GM18867 (cell line): ENCODE results near the gene A2M.

ENCODE experiments used
- ATAC-seq: cut with Tn5 transposase; IDR thresholded peaks from one replicate; pipeline ENCODE4 v1.9.1; 2021; ENCODE audit warnings: mild to moderate bottlenecking, moderate library complexity; ENCODE audit not compliant: unreplicated experiment

A2M gene

DNA sequence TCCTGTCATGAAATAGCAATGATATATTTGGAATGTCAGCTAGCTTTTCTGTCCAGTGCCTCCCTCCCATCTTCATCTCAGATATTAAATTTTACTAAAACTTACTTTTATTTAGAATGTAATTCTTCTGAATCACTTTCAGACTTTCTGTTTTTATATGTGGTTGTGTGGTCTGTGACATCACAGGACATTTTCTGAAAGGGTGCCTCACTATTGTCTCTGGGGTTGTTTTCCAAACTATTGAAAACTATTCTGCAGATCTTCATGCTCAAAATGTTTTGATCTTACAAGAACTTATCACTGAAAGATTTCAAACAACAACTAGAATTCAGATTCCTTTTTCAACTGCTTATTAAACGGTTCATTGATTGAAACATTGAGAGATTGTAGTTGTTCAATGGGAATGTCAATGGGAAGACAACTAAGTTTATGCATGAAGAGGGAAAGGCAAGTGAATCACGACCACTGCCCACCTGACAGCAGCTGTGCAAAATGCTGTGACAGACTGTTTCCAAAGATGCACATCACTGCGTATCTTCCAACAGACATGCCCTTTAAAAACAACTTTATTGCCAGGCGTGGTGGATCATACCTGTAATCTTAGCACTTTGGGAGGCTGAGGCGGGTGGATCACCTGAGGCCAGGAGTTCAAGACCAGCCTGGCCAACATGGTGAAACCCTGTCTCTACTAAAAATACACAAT, 75.1 kb downstream of the A2M start:
- ATAC-seq, result no peak

DNA sequence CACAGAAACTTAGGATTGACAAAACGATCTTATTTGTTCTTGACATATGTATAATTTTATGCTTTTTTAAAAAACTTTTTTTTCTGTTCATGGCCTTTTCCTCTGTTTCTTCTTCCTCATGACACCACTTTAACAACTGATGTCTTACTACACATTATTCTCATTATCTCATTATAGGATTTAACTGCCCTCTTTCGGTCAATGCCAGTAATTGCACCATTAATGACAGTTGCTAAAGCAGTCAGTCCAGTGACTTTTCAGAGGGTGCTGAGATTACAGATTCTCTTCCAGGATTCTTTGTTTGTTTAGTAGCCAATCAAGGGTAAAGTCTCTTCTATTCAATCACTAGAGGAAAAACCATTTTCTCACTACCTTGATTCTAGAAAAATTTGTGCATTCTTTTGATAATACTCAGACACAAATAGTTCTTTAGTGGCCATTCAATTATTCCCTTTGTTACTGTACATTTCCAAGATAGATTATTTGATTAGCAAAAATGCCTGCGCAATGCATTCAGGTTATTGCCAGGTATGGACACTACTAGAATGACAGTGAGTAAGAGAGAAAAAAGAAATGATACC, 76.2 kb downstream of the A2M start:
- ATAC-seq, result peak; percentile 45

DNA sequence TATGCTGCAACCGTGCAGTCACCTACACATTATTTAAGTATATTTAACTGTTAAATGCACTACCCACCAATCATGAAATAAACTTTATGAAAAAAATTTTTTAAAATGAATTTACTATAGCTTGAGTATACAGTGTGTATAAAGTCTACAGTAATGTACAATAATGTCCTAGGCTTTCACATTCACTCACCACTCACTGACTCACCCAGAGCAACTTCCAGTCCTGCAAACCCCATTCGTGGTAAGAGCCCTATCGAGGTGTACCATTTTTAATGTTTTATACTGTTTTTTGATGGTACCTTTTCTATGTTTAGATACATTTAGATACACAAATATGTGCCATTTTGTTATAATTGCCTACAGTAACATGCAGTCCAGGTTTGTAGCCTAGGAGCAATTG, 78.3 kb downstream of the A2M start:
- ATAC-seq, result no peak

DNA sequence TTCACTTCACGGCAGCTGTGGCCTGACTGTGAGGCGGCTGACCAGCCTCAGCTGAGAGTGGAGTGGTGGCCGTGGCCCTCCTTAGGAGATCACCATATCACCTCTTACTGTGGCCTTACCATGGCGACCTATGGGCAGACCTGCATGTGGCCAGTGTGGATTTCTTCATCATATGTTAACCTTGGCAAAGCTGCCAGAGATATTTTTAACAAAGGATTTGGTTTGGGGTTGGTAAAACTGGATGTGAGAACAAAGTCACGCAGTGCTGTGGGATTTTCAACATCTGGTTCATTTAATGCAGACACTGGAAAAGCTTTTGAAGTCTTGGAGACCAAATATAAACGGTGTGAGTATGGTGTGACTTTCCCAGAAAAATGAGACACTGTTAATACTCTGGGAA, 79.5 kb downstream of the A2M start:
- no peak for ATAC-seq

DNA sequence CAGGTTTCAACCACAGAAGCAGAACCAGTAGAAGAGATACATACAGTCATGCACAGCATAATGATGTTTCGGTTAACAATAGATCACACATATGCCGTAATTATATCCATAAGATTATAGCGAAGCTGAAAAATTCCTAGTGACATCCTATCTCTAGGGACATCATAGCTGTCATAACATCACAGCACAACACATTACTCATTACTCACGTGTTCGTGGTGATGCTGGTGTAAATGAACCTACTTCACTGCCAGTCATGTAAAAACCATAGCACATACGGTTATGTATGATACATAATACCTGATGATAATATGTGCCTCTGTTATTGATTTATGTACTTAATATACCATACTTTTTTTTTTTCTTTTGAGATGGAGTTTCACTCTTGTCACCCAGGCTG, 81.6 kb downstream of the A2M start:
- ATAC-seq, result no peak

DNA sequence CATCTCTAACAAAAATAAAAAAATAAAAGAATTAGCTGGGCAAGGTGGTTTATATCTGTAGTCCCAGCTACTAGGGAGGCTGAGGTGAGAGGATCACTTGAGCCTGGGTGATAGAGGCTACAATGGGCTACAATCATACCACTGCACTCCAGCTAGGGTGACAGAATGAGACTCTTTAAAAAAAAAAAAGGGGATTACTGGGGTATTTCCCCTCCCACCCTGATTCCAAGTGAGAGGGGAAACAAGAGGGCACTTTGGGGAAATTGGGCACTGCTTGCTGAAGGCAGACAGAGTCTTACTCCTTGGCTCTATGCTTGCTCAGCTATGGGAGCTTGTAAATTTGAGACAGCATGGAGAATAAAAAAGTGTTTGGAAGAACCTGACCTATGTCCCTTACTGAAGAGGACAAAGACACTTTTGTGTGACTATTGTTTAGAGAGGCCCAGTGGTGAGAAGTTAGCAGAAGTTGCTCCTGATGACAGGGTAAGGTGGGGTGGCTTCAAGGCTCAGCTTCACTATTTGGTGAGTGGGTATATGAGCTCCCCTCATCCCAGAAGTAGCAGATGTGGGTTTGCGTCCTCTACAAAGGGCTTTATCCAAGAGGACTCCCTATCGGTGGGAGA, 82.3 kb downstream of the A2M start:
- ATAC-seq, result no peak

DNA sequence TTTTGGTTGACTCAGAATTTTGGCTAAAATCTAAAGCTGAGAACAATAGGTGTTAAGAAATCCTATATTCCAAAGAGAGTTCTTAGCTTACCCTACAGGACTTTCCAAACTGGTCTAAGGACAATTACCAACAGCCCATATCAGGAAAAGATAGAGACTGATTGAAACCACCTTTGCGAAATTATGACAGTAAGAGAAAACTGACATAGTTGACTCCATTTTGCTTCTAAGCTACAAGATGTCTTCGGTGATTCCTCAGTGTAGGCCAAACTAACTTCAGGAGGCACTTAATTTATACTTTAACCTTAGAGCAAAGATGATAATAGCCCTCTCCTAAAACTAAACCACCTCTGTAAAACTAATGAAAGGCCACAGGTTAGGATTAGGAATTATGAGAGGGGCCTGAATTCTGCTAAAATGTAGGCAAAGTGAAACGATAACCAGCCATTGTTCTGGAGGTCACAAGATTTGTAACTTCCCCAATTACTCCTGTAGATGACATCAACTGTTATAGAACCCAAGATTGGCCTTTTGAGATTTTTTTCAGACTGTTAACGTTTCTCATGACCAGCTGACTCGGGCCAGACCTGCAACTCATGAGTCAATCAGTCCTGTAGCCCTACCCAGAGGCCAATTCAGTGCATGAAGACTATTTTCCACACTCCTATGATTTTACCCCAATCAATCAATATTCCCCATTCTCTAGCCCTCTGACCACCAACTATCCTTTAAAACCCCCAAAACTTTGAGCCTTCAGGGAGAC, 83.3 kb downstream of the A2M start:
- no peak for ATAC-seq

DNA sequence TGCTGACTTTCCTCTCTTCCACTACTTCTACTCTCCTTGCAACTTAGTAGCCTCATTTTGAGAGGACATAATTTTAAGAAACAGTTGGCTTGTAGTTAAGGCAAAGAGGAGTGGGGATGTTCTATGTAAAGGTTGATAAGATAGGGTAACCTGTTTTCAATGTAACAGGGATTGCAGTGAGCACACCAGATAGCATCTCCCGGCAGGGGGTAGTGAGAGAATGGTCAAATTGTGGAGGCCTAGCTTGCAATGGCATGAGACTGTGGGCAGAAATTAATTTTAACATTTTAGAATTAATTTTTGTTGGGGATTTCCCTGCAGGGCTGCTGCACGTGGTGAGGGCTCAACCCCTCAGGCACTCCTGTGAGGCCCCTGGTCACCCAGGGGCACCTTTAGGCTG, 84.9 kb downstream of the A2M start:
- no peak for ATAC-seq

DNA sequence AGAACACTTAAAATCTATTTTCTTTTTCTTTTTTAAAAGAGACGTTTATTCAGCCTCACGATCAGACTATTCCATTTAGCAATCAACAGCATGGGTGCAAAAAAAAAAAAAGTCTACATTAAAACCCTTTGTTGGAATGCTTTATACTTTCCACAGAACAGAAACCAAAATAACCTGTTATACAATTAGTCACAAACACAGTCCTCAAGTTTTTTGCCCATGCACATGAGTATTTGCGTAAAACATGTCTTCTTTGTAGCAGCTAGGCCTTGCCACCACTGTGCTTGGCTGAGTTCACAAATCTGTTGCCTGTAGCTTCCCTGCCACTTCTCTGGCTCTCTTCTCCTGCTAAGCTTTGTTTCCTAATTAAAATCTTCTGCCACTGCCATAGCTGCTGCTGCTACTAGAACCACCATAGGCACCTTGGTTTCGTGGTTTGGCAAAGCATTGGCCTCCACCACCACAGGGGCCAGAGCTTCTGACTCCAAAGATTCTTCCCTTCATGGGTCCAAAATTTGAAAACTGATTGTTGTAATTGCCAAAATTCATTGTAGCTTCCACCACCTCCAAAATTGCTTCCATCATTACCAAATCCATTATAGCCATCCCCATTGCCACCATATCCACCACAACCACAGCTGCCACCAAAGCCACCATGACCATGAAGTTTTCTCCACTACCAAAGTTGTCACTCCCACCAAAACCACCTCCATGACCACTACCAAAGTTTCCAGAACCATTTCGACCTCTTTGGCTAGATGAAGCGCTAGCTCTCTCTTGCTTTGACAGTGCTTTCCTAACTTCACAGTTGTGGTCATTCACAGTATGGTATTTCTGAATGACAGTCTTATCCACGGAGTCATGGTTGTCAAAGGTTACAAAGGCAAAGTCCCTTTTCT, 88.3 kb downstream of the A2M start:
- no peak for ATAC-seq

DNA sequence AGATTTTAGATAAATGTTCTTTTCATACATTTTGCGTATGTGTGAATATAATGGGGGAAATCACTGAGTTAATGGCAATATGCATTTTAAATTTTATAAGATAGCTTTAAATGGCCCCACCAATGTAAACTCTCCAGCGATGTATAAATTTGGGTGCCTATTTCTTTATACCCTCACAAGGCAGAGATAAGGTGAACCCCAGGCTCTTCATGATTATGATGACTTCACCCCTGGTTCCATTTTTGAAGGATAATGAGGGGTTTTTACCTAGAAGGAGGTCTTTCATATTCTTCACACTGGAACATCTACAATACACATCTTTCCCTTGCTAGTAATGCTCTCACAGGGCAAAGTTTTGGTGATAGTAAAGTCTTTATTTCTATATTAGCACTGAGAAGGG, 91.2 kb downstream of the A2M start:
- no peak for ATAC-seq

DNA sequence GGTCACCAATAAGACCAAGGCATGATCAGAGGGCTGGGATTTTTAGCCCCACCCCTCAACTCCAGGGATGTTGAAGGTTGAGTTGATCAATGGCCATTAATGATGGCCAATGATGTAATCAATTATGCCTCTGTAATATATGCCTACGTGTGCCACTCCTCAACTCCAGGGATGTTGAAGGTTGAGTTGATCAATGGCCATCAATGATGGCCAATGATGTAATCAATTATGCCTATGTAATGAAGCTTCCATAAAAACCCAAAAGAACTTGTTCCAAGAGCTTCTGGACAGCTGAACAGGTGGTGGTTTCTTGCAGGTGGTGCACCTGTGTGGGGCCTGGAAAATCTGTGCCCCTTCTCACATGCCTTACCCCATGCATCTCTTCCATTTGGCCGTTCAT, 93.1 kb downstream of the A2M start:
- ATAC-seq, result no peak
